RWPE1 (cell line): ENCODE results near the gene WWOX.

Source experiments
- CTCF ChIA-PET: fragments of 350-600 bp; sonication (Branson Sonifier 250); formaldehyde crosslinking; extraction: SDS; loops from one replicate; lab custom pipeline; 2021; lab: Yijun Ruan, JAX
- POLR2A ChIA-PET: fragments of 400-600 bp; formaldehyde crosslinking; extraction: SDS; loops from one replicate; lab custom pipeline; 2020; ENCODE audit warnings: antibody characterized with exemption; ENCODE audit not compliant: low non-redundant PET; lab: Yijun Ruan, JAX
- DNase-seq: peaks from one replicate; pipeline ENCODE4 v3.0.0; 2012; ENCODE audit warnings: low spot score
- H3K27ac ChIP-seq: fragments of 450-650 bp; 2 replicates; pipeline ENCODE4 v1.5.1; 2017
- CTCF ChIP-seq: fragments of 450-650 bp; conservative IDR thresholded peaks from 2 replicates; pipeline ENCODE4 v1.5.1; 2017; ENCODE audit warnings: low read depth, mild to moderate bottlenecking

Gene WWOX

GRCh38 chr16:78309763-78310162, 210.3 kb downstream of the WWOX start:
- no peak for DNase-seq
- ChIA-PET POLR2A (no interaction called here), CTCF (no interaction called here)
- no peak overlapping the region for H3K27ac ChIP-seq
- TF ChIP-seq CTCF: no peak

GRCh38 chr16:78310196-78310595, 210.7 kb downstream of the WWOX start:
- TF ChIP-seq CTCF: no peak
- CTCF ChIA-PET: no interaction called here

GRCh38 chr16:78310990-78311561, 211.6 kb downstream of the WWOX start:
- H3K27ac ChIP-seq: no peak overlapping the region
- no peak for DNase-seq
- POLR2A ChIA-PET: no interaction called here
- TF ChIP-seq CTCF: no peak
- CTCF ChIA-PET: no interaction called here

More at GRCh38 chr16:78310196-78310595, 210.7 kb downstream of the WWOX start:
- POLR2A ChIA-PET: no interaction called here
- no peak overlapping the region for H3K27ac ChIP-seq
- no peak for DNase-seq

GRCh38 chr16:78311831-78312230, 212.4 kb downstream of the WWOX start:
- ChIA-PET CTCF (no interaction called here), POLR2A (no interaction called here)
- no peak for DNase-seq
- H3K27ac ChIP-seq: no peak overlapping the region
- no peak for TF ChIP-seq CTCF

- ChIA-PET POLR2A (no interaction called here), CTCF (no interaction called here)
- TF ChIP-seq CTCF: no peak
- no peak for DNase-seq
- H3K27ac ChIP-seq: no peak overlapping the region
Observed at GRCh38 chr16:78317564-78318240, 218.2 kb downstream of the WWOX start.

- CTCF ChIA-PET: interaction anchor here (0.7 kb wide), 1 partner anchor 49 kb away, joined by 3 read pairs; no protein-coding TSS in a partner anchor
- POLR2A ChIA-PET: no interaction called here
- DNase-seq: no peak
- TF ChIP-seq CTCF: no peak
- H3K27ac ChIP-seq: no peak overlapping the region
Observed at GRCh38 chr16:78321620-78322360, 222.3 kb downstream of the WWOX start.
